ENCODE results near the gene PXMP4.
"Not testable (repeated sequence)": the region's sequence is repeated elsewhere in the genome, so short reads cannot be mapped to it uniquely, and the experiment has no call there.

PXMP4 gene

DNA sequence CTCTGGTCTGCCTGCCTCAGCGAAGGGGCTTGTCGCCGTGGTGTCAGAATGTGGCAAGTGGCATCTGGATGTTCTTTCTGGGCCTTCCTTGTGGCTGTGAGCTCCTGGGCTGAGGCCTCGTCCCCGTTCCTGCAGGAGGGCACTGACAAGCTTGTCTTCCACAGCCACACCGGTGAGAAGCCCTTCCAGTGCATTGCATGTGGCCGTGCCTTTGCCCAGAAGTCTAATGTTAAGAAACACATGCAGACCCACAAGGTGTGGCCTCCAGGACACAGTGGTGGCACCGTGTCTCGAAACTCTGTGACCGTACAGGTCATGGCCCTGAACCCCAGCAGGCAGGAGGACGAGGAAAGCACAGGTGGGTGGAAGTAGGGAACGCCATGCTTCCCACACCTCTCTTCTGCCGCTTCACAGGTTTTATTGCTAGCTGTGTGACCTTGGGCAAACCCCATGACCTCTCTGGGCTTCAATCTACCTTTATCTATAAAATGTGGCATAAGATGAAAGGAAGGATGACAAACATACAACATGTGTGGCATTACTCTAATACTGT lies 41.7 kb upstream of the PXMP4 start:
- no peak for DNase-seq (ENCODE audit: low spot score)
- in situ Hi-C loops (cut with MboI; ENCODE audit: low sequenced_read_pairs, unreplicated experiment) = no loop called here
- TF ChIP-seq, protein P1, sequence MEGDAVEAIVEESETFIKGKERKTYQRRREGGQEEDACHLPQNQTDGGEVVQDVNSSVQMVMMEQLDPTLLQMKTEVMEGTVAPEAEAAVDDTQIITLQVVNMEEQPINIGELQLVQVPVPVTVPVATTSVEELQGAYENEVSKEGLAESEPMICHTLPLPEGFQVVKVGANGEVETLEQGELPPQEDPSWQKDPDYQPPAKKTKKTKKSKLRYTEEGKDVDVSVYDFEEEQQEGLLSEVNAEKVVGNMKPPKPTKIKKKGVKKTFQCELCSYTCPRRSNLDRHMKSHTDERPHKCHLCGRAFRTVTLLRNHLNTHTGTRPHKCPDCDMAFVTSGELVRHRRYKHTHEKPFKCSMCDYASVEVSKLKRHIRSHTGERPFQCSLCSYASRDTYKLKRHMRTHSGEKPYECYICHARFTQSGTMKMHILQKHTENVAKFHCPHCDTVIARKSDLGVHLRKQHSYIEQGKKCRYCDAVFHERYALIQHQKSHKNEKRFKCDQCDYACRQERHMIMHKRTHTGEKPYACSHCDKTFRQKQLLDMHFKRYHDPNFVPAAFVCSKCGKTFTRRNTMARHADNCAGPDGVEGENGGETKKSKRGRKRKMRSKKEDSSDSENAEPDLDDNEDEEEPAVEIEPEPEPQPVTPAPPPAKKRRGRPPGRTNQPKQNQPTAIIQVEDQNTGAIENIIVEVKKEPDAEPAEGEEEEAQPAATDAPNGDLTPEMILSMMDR (IDR thresholded peaks at IDR 0.05; ENCODE audit: borderline replicate concordance, control extremely low read depth, extremely low read depth, insufficient read depth, missing control alignments) = no peak

DNA sequence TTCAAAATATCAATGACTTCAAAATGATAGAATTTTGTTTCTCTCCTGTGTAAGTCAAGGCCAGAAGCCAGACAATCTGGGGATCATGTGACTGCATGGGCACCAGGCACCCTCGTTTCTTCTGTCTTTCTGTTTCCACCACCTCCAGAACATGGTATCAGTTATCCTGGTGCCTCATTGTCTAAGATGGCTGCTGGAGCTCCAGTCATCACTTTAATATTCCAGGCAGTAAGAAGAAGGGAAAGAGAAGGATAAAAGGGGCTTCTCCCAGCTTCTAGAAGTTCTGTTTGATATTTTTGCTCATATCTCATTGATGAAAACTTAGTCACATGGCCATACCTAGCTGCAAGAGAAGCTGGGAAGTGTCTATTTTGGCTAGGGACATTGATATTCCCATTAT lies 37.3 kb upstream of the PXMP4 start:
- TF ChIP-seq, protein P1 (IDR thresholded peaks at IDR 0.05; ENCODE audit: borderline replicate concordance, control extremely low read depth, extremely low read depth, insufficient read depth, missing control alignments) = no peak
- in situ Hi-C loops (cut with MboI; ENCODE audit: low sequenced_read_pairs, unreplicated experiment) = no loop called here
- DNase-seq (ENCODE audit: low spot score) = no peak

DNA sequence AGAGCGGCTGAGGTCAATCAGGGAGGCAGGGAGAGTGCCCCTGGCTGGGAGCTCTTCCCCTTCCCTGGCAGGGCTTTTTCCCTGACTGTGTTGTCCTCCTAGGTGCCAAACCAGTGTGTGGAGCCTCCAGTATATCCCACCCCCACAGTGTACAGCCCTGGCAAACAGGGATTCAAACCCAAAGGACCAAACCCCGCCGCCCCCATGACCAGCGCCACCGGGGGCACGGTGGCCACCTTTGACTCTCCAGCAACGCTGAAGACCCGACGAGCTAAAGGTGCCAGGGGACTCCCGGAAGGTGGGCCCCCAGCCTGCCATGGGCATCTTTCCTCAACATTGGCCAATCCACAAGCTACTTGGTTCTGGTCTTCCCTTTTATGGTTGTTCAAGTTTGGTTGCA lies 36.9 kb upstream of the PXMP4 start:
- no peak for DNase-seq (ENCODE audit: low spot score)
- in situ Hi-C loops (cut with MboI; ENCODE audit: low sequenced_read_pairs, unreplicated experiment) = no loop called here

DNA sequence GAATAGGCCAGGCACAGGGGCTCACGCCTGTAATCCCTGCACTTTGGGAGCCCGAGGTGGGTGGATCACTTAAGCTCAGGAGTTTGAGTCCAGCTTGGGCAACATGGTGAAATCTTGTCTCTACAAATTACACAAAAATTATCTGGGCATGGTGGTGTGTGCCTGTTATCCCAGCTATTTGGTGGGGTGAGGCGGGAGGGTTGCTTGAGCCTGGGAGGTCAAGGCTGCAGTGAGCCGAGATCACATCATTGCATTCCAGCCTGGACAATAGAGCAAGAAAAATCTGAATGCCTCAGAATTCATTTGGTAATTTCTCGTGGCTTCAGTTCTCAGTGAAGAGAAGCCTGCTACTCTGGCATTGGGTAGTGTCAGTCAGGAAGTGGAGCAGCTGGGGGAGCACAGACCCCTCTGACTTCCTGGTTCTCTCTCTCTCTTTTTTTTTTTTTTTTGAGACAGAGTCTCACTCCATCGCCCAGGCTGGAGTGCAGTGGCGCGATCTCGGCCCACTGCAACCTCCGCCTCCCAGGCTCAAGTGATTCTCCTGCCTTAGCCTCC lies 35.9 kb upstream of the PXMP4 start:
- DNase-seq (ENCODE audit: low spot score); in situ Hi-C loops (cut with MboI; ENCODE audit: low sequenced_read_pairs, unreplicated experiment): not testable (repeated sequence)

More for the DNA sequence above, 36.9 kb upstream of the PXMP4 start:
- TF ChIP-seq, protein P1 (IDR thresholded peaks at IDR 0.05; ENCODE audit: borderline replicate concordance, control extremely low read depth, extremely low read depth, insufficient read depth, missing control alignments) = no peak

DNA sequence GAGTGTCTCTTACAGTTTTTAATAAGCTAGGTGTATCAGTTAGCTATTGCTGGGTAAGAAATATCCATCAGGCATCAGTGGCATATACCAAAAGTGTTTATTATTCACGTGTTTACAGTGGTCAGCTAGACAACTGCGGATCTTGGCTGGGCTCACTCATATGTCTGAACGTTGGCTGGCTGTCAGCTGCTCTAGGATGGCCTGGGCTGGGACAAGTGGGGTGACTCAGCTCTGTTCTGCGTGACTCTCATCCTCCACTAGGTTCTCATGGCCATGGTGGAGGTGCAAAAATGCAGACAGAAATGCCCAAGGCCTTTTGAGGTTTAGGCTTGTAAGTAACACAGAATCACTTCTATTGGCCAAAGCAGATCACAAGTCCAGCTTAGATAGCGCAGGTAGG lies 33.7 kb upstream of the PXMP4 start:
- TF ChIP-seq, protein P1 (IDR thresholded peaks at IDR 0.05; ENCODE audit: borderline replicate concordance, control extremely low read depth, extremely low read depth, insufficient read depth, missing control alignments) = no peak
- in situ Hi-C loops (cut with MboI; ENCODE audit: low sequenced_read_pairs, unreplicated experiment) = no loop called here
- no peak for DNase-seq (ENCODE audit: low spot score)

DNA sequence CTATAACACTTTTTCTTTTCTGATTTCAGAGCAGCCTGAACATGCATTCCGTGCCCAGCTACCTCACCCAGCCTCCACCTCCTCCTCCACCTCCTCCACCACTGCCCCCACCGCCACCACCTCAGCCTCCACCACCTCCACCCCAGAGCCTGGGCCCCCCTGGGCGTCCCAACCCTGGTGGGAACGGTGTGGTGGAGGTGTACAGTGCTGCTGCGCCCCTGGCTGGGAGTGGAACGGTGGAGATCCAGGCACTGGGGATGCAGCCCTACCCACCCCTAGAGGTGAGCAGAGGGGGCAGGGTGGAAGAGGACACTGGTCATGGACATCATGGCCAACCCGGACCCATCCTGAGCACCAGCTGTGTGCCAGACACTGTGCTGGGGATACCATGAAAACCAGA lies 33.0 kb upstream of the PXMP4 start:
- no peak for DNase-seq (ENCODE audit: low spot score)
- TF ChIP-seq, protein P1 (IDR thresholded peaks at IDR 0.05; ENCODE audit: borderline replicate concordance, control extremely low read depth, extremely low read depth, insufficient read depth, missing control alignments) = no peak
- in situ Hi-C loops (cut with MboI; ENCODE audit: low sequenced_read_pairs, unreplicated experiment) = no loop called here

DNA sequence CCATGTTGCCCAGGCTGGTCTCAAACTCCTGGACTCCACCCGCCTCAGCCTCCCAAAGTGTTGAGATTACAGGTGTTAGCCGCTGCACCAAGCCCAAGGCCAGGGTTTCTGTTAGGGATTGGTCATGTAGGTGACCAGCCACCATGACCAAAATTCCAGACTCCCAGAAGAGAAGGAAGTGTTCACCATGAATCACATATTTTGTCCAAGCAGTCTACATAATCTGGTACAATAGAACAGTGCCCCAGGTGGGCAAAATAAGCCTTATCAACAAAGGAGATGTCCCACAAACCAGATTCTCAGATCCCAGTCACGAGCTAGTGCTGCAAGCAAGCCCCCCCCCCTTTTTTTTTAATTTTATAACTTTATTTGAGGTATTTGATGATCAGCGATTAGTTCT lies 31.7 kb upstream of the PXMP4 start:
- DNase-seq (ENCODE audit: low spot score) = no peak
- in situ Hi-C loops (cut with MboI; ENCODE audit: low sequenced_read_pairs, unreplicated experiment) = no loop called here
- TF ChIP-seq, protein P1 (IDR thresholded peaks at IDR 0.05; ENCODE audit: borderline replicate concordance, control extremely low read depth, extremely low read depth, insufficient read depth, missing control alignments) = no peak
